Neural cell (in vitro differentiated cells): ENCODE results near the gene ACE. TPM values are rescaled to one million over a fixed set of nuclear protein-coding genes. Genes with fewer than 3 reads are reported as not detected.

Source experiments
- H2AFZ ChIP-seq: fragments of 200-600, 300-800 bp; sonication (generic), shearing (Covaris generic); 2 replicates; pipeline ENCODE4 v1.6.0; 2014; ENCODE audit warnings: low read depth, mild to moderate bottlenecking, antibody characterized with exemption, low read length, moderate library complexity
- H3F3A ChIP-seq: fragments of 200-600 bp; shearing (Covaris generic); 2 replicates; pipeline ENCODE4 v1.6.1; 2016; ENCODE audit warnings: mild to moderate bottlenecking, moderate library complexity, mixed read lengths, antibody characterized with exemption, low read length; ENCODE audit not compliant: insufficient read depth, poor library complexity, severe bottlenecking
- H3K27ac ChIP-seq: fragments of 200-600, 300-800 bp; sonication (generic), shearing (Covaris generic); 2 replicates; pipeline ENCODE4 v1.5.1; 2014; ENCODE audit warnings: mild to moderate bottlenecking, low read length, moderate library complexity
- H3K27me3 ChIP-seq: fragments of 300-800, 200-600 bp; sonication (generic), shearing (Covaris generic); 2 replicates; pipeline ENCODE4 v1.6.0; 2014; ENCODE audit warnings: mild to moderate bottlenecking, low read depth, low read length, moderate library complexity; ENCODE audit not compliant: insufficient read depth
- H3K36me3 ChIP-seq: fragments of 300-800, 200-600 bp; sonication (generic), shearing (Covaris generic); 2 replicates; pipeline ENCODE4 v1.5.1; 2014; ENCODE audit warnings: mild to moderate bottlenecking, antibody characterized with exemption, low read length, moderate library complexity; ENCODE audit not compliant: insufficient read depth
- H3K4me2 ChIP-seq: fragments of 300-800, 200-600 bp; sonication (generic), shearing (Covaris generic); 2 replicates; pipeline ENCODE4 v1.6.0; 2014; ENCODE audit warnings: mild to moderate bottlenecking, low read length
- H3K4me3 ChIP-seq: fragments of 300-800, 200-600 bp; sonication (generic), shearing (Covaris generic); 2 replicates; pipeline ENCODE4 v1.5.1; 2014; ENCODE audit warnings: mild to moderate bottlenecking, low read length, moderate library complexity
- H3K79me2 ChIP-seq: fragments of 200-600 bp; shearing (Covaris generic); replicated peaks from 2 replicates; pipeline ENCODE4 v1.6.0; 2014; ENCODE audit warnings: mild to moderate bottlenecking, low read length, moderate library complexity; ENCODE audit not compliant: insufficient read depth
- H3K9ac ChIP-seq: fragments of 300-800, 200-600 bp; sonication (generic), shearing (Covaris generic); 2 replicates; pipeline ENCODE4 v1.6.1; 2016; ENCODE audit warnings: mild to moderate bottlenecking, low read length, mixed read lengths
- H3K9me2 ChIP-seq: fragments of 200-600 bp; shearing (Covaris generic); 2 replicates; pipeline ENCODE4 v1.6.1; 2016; ENCODE audit warnings: mild to moderate bottlenecking, low read length, mixed read lengths; ENCODE audit not compliant: insufficient read depth
- H3K9me3 ChIP-seq: fragments of 200-600, 300-800 bp; sonication (generic), shearing (Covaris generic); 2 replicates; pipeline ENCODE4 v1.6.1; 2016; ENCODE audit warnings: mild to moderate bottlenecking, mixed run types, low read length, moderate library complexity, mixed read lengths
- H4K20me1 ChIP-seq: fragments of 200-600 bp; shearing (Covaris generic); 2 replicates; pipeline ENCODE4 v1.6.1; 2016; ENCODE audit warnings: mild to moderate bottlenecking, mixed run types; ENCODE audit not compliant: insufficient read depth
- CTCF ChIP-seq: fragments of 450-650 bp; IDR thresholded peaks from 2 replicates; pipeline ENCODE4 v1.5.1; 2014; ENCODE audit warnings: antibody characterized with exemption, mild to moderate bottlenecking, moderate library complexity; ENCODE audit not compliant: poor library complexity, severe bottlenecking
- EP300 ChIP-seq: fragments of 450-650 bp; conservative IDR thresholded peaks from 2 replicates; pipeline ENCODE4 v1.6.1; 2014; ENCODE audit warnings: antibody characterized with exemption, mild to moderate bottlenecking, moderate library complexity; ENCODE audit not compliant: poor library complexity, severe bottlenecking
- EZH2 ChIP-seq: fragments of 200-600, 300-800 bp; shearing (Covaris generic), sonication (generic); IDR thresholded peaks from 2 replicates; pipeline ENCODE4 v1.6.1; 2014; ENCODE audit warnings: antibody characterized with exemption, low read length, borderline replicate concordance, mild to moderate bottlenecking; ENCODE audit not compliant: insufficient read depth, poor library complexity, severe bottlenecking
- MXI1 ChIP-seq: fragments of 450-650 bp; conservative IDR thresholded peaks from 2 replicates; pipeline ENCODE4 v1.6.1; 2014; ENCODE audit warnings: antibody characterized with exemption, mild to moderate bottlenecking; ENCODE audit not compliant: poor library complexity, severe bottlenecking
- POLR2AphosphoS5 ChIP-seq: IDR thresholded peaks from 2 replicates; pipeline ENCODE4 v1.6.1; 2012
- RAD21 ChIP-seq: fragments of 450-650 bp; conservative IDR thresholded peaks from 2 replicates; pipeline ENCODE4 v1.6.1; 2014; ENCODE audit warnings: antibody characterized with exemption, mild to moderate bottlenecking, moderate library complexity
- REST ChIP-seq: IDR thresholded peaks from 2 replicates; pipeline ENCODE4 v1.6.1; 2012; ENCODE audit warnings: borderline replicate concordance
- SMC3 ChIP-seq: fragments of 450-650 bp; conservative IDR thresholded peaks from 2 replicates; pipeline ENCODE4 v1.6.1; 2014; ENCODE audit warnings: antibody characterized with exemption, mild to moderate bottlenecking, moderate library complexity; ENCODE audit not compliant: poor library complexity
- TAF1 ChIP-seq: IDR thresholded peaks from 2 replicates; pipeline ENCODE4 v1.6.1; 2012; ENCODE audit warnings: low read depth
- polyA plus RNA-seq: library from polyadenylated mRNA; depleted of rRNA; stranded (reverse); fragments of >200 nt; gene quantifications from 2 replicates; pipeline ENCODE4 v1.2.3, GENCODE V29; 2014

The ACE gene
- polyA plus RNA-seq, 1 donor from 2014 or later = 1.5 TPM

- Histone ChIP-seq H3K27me3 (peaks cover 31% of the 10 kb centered on the region), H3K4me2 (no peak overlapping the region), H3K9ac (no peak overlapping the region), H4K20me1 (no peaks in the 10 kb centered on the region), H3K9me3 (no peaks in the 10 kb centered on the region), H2AFZ (no peak overlapping the region), H3F3A (no peaks in the 10 kb centered on the region), H3K9me2 (no peaks in the 10 kb centered on the region), H3K36me3 (no peaks in the 10 kb centered on the region), H3K79me2 (no peaks in the 10 kb centered on the region), H3K4me3 (no peak overlapping the region), H3K27ac (no peak overlapping the region)
- no peak for TF ChIP-seq POLR2AphosphoS5
- TF ChIP-seq REST = no peak
- TF ChIP-seq CTCF = no peak
- TF ChIP-seq EZH2 = no peak
- TF ChIP-seq EP300 = no peak
- TF ChIP-seq RAD21 = no peak
- TF ChIP-seq SMC3 = no peak
- TF ChIP-seq TAF1 = no peak
Measured at GRCh38 chr17:63540590-63540989, 63.7 kb downstream of the ACE start.

GRCh38 chr17:63542218-63542545, 65.3 kb downstream of the ACE start:
- Histone ChIP-seq H3K9me3 (no peaks in the 10 kb centered on the region), H3K4me3 (no peak overlapping the region), H3F3A (no peaks in the 10 kb centered on the region), H3K9me2 (no peaks in the 10 kb centered on the region), H3K27me3 (peaks cover 27% of the 10 kb centered on the region), H3K27ac (no peak overlapping the region), H3K79me2 (no peaks in the 10 kb centered on the region), H4K20me1 (no peaks in the 10 kb centered on the region), H3K36me3 (no peaks in the 10 kb centered on the region), H3K9ac (no peak overlapping the region), H3K4me2 (no peak overlapping the region), H2AFZ (no peak overlapping the region)
- TF ChIP-seq MXI1 (no peak), TAF1 (no peak), REST (no peak), EZH2 (no peak), RAD21 (no peak), POLR2AphosphoS5 (no peak), CTCF (no peak), SMC3 (no peak), EP300 (no peak)
